ENCODE measurements around the gene NAE1. TPM values are rescaled to one million over a fixed set of nuclear protein-coding genes. Genes with fewer than 3 reads are reported as not detected.
"Not testable (repeated sequence)": the region's sequence is repeated elsewhere in the genome, so short reads cannot be mapped to it uniquely, and the experiment has no call there.

NAE1 gene
- total RNA-seq, 1 donor from 2014 or later: 77.3 TPM

GRCh38 chr16:66810391-66810790, 20.4 kb downstream of the NAE1 start:
- no peak for DNase-seq (ENCODE audit: low read depth)
- H3K36me3 ChIP-seq (ENCODE audit: control insufficient read depth, insufficient read depth, low read length): peaks cover 1% of the 10 kb centered on the region
- H3K27me3 ChIP-seq (ENCODE audit: control insufficient read depth, insufficient read depth, low read length): no peaks in the 10 kb centered on the region
- TF ChIP-seq CTCF (IDR thresholded peaks at IDR 0.05; ENCODE audit: insufficient read depth, low read length, poor library complexity, severe bottlenecking): no peak
- H3K4me3 ChIP-seq (ENCODE audit: low read depth, low read length): no peak overlapping the region

- H3K36me3 ChIP-seq (ENCODE audit: control insufficient read depth, insufficient read depth, low read length): peaks cover 1% of the 10 kb centered on the region
- H3K4me3 ChIP-seq (ENCODE audit: low read depth, low read length): no peak overlapping the region
- DNase-seq (ENCODE audit: low read depth): no peak
- H3K27me3 ChIP-seq (ENCODE audit: control insufficient read depth, insufficient read depth, low read length): no peaks in the 10 kb centered on the region
- TF ChIP-seq CTCF (IDR thresholded peaks at IDR 0.05; ENCODE audit: insufficient read depth, low read length, poor library complexity, severe bottlenecking): no peak
Observed at GRCh38 chr16:66809765-66810164, 21.0 kb downstream of the NAE1 start.

GRCh38 chr16:66802159-66802558, 28.6 kb downstream of the NAE1 start:
- Histone ChIP-seq H3K36me3 (ENCODE audit: control insufficient read depth, insufficient read depth, low read length) (no peaks in the 10 kb centered on the region), H3K27me3 (ENCODE audit: control insufficient read depth, insufficient read depth, low read length) (no peaks in the 10 kb centered on the region), H3K4me3 (ENCODE audit: low read depth, low read length) (no peak overlapping the region)
- TF ChIP-seq CTCF (IDR thresholded peaks at IDR 0.05; ENCODE audit: insufficient read depth, low read length, poor library complexity, severe bottlenecking): no peak
- DNase-seq (ENCODE audit: low read depth): no peak

GRCh38 chr16:66801320-66802105, 29.3 kb downstream of the NAE1 start, which contains the start of gene TERB1:
Gene TERB1 (minus strand): TSS chr16:66801584. CDS start chr16:66796798, 4,786 bp downstream.
- no peak for DNase-seq (ENCODE audit: low read depth)
- Histone ChIP-seq H3K36me3 (ENCODE audit: control insufficient read depth, insufficient read depth, low read length) (no peaks in the 10 kb centered on the region), H3K4me3 (ENCODE audit: low read depth, low read length) (no peak within 1 kb of the TSS), H3K27me3 (ENCODE audit: control insufficient read depth, insufficient read depth, low read length) (no peaks in the 10 kb centered on the region)
- TF ChIP-seq CTCF (IDR thresholded peaks at IDR 0.05; ENCODE audit: insufficient read depth, low read length, poor library complexity, severe bottlenecking): no peak

- Histone ChIP-seq H3K27me3 (ENCODE audit: control insufficient read depth, insufficient read depth, low read length) (no peaks in the 10 kb centered on the region), H3K36me3 (ENCODE audit: control insufficient read depth, insufficient read depth, low read length) (no peaks in the 10 kb centered on the region), H3K4me3 (ENCODE audit: low read depth, low read length) (no peak overlapping the region)
- DNase-seq (ENCODE audit: low read depth): no peak
- TF ChIP-seq CTCF (IDR thresholded peaks at IDR 0.05; ENCODE audit: insufficient read depth, low read length, poor library complexity, severe bottlenecking): no peak
Observed at GRCh38 chr16:66800856-66801255, 29.9 kb downstream of the NAE1 start.

GRCh38 chr16:66798161-66798560, 32.6 kb downstream of the NAE1 start:
- Histone ChIP-seq H3K4me3 (ENCODE audit: low read depth, low read length) (no peak overlapping the region), H3K27me3 (ENCODE audit: control insufficient read depth, insufficient read depth, low read length) (no peaks in the 10 kb centered on the region), H3K36me3 (ENCODE audit: control insufficient read depth, insufficient read depth, low read length) (no peaks in the 10 kb centered on the region)
- no peak for TF ChIP-seq CTCF (IDR thresholded peaks at IDR 0.05; ENCODE audit: insufficient read depth, low read length, poor library complexity, severe bottlenecking)
- DNase-seq (ENCODE audit: low read depth): no peak

- H3K36me3 ChIP-seq (ENCODE audit: control insufficient read depth, insufficient read depth, low read length); H3K27me3 ChIP-seq (ENCODE audit: control insufficient read depth, insufficient read depth, low read length); DNase-seq (ENCODE audit: low read depth); H3K4me3 ChIP-seq (ENCODE audit: low read depth, low read length): not testable (repeated sequence)
Observed at GRCh38 chr16:66793984-66794383, 36.8 kb downstream of the NAE1 start.
